HPDE6-E6E7 (cell line): ENCODE results near the gene RHEBL1.

ENCODE experiments used
- DNase-seq: peaks from one replicate; pipeline ENCODE4 v3.0.0; 2011; ENCODE audit warnings: missing footprints; ENCODE audit errors: extremely low spot score

Gene RHEBL1

DNA sequence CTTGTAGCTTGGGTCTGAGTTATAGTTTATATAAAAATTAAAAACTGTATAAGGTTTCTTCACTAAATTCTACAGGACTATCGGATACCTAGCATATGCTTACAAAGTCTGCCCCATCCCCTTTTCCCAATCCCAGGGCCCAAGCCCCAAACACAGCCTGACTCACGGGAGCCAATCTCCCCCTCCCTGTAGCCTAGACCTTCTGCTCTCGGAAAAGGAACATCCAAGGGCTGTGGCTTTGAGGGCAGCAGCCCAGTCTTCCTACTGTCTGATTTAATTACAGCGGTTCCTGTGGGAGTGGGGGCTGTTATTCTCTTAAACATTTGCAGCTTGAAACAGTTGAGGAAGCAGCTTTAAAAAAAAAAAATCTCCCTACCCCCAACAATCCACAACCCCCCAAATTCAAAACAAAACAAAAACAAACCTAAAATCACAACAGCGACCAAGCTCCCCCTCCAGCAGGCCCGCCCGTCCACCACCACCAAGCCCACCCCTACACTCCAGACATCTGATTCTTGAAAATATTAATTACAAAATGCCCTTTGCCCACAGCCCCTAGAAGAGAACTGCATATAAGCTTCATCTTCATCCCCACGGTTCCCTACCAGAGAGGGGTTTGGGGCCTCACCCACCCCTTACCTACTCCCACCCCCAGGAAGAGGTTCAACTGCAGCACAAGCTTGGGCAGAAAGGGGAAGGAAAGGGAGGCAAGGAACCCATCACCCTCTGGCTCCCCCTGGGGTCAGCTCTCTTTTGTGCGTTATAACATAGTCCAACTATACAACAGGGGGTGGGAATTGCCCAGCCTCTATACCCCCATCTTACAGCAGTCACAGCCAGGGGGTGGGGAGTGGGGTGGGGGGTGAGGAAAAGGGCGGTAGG lies 50.1 kb downstream of the RHEBL1 start:
- DNase-seq, result peak; percentile 60

DNA sequence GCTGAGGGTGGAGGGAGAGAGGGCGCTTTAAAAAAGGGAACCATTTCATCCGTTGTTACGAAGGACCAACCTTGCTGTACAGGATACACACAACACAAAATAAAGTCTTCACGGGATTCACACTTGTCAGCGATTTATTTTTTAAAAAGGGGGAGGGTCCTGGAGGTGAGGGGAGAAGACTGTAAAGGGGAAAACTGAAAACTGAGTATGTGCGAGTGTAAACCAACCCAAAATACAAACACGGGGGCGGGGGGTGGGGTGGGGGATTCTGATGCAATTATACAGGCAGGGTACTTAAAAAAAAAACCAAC lies 50.7 kb downstream of the RHEBL1 start:
- no peak for DNase-seq

DNA sequence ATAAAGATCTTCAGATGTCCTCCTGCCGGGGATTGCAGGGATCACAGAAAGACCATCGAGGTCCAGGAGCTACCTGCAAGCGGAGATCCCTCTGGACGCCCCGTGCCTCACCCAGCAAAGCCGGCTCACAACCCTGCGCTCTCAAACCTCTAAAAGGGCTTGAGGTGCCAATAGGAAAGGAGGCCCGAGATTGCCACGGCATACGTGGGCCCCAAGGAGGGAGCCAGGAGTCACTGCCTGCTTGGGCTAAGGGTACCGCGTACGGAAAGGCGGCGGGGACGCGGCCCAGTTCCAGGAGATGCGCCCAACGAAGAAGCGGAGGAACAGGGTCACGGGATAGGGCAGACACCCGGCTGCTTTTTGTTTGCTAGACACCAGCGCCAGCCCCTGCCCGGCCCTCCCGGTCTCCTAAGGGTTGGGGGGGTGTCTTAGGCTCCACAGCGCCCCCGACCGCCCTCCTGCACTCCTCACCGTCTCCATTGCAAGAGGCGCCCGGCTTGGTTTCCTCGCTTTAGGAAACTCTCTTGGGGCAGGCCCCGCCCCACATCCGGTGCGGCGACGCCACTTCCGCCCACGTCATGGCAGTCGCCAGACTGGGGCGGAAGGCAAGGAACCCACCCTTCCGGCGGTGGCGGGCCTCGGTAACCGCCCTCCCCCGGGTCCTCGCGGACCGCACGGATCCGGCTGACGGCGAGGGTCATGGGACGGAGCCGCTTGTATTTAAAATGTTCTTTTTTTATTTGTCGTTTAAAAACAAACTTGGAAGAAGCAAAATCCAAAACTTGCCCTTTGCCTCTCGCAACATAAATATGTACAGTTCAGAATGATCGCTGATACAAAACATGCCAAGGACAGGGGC lies 51.3 kb downstream of the RHEBL1 start, which contains the start of gene PRKAG1:
PRKAG1 (minus strand) TSS at position 516 of the 859 bp plus-strand sequence; CDS start at position 480, 36 bp downstream.
- peak; percentile 97 for DNase-seq

DNA sequence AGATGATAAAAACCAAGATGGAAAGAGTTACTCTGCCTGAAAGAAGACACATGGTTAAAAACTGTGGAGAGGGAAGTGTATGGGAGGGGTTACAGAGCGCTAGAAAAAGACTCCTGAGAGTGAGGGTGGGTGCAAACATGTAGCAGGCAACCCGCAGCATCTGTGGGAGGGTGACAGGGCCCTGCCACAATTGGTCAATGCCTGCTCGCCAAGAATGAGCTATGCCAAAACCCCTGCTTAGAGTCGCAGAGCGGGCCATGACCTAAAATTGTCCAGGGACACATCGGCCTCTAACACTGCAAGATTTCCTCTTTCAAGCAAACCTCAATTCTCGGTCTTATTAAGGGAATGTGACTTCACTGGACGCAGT lies 51.9 kb downstream of the RHEBL1 start:
- no peak for DNase-seq

DNA sequence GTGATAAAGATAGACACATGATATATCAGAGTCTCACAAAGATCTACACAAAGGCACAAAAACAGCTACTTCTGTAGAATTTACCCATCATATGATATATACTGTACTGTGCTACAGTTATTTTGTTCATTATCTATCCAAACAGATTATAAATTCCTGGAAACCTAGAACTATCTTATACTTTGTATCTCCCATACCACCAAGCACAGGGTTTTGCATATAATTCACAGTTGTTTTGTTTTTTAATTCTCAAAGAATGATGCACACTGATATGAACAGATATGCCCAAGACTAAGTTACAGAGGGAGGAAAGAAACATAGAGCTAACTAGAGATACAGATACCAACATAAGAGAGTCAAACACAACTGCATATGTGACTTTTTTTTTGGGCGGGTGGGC lies 54.6 kb downstream of the RHEBL1 start:
- DNase-seq, result no peak
